ENCODE data around the gene CA11. TPM values are rescaled to one million over a fixed set of nuclear protein-coding genes. Genes with fewer than 3 reads are reported as not detected.

The CA11 gene
- total and polyA plus RNA-seq, 12 donors: 1.8 to 24.5 (median 3.8) TPM

DNA sequence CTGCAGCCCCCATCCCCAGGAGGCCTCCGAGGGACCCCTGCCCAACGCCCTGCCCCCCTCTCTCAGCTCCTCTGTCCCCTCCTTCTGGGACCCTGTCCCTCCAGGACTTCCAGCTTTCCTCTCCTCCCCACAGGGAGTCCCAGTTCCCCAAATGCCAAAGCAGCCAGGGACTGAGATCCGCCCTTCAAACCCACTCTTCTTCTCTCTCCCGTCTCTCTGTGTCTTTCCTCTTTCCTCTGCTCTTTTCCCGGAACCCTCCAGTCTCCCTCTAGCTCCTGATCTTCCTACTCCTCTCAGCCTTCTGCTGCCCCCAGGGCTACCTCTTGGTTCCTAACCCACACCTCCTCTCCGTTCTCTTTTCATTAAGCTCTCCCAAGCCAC lies 377 bp downstream of the CA11 start:
- Histone ChIP-seq H3K27ac (peak overlapping the region in 9 of 10 donors; percentile 71 to 88 (median 79)), H3K36me3 (no peaks in the 10 kb centered on the region), H3K27me3 (no peaks in the 10 kb centered on the region), H3K4me3 (peak overlapping the region; percentile 33 to 65 (median 58)), H3K9me3 (no peaks in the 10 kb centered on the region), H3K4me1 (peaks cover 0 to 26% (median 16%) of the 10 kb centered on the region in 9 donors)
- ATAC-seq (peak in 7 of 8 donors; percentile 2 to 25 (median 10)), DNase-seq (no peak)
- WGBS, 2 donors: 1 to 2% methylated on average over 6 of the region's 6 CpGs
- TF ChIP-seq, protein P1, sequence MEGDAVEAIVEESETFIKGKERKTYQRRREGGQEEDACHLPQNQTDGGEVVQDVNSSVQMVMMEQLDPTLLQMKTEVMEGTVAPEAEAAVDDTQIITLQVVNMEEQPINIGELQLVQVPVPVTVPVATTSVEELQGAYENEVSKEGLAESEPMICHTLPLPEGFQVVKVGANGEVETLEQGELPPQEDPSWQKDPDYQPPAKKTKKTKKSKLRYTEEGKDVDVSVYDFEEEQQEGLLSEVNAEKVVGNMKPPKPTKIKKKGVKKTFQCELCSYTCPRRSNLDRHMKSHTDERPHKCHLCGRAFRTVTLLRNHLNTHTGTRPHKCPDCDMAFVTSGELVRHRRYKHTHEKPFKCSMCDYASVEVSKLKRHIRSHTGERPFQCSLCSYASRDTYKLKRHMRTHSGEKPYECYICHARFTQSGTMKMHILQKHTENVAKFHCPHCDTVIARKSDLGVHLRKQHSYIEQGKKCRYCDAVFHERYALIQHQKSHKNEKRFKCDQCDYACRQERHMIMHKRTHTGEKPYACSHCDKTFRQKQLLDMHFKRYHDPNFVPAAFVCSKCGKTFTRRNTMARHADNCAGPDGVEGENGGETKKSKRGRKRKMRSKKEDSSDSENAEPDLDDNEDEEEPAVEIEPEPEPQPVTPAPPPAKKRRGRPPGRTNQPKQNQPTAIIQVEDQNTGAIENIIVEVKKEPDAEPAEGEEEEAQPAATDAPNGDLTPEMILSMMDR (IDR thresholded peaks at IDR 0.05): no peak
- intact Hi-C loops (cut with DNase I): loop anchor here in 8 of 10 donors (5.0 to 10.0 kb wide), 10 partner anchors 89 to 319 kb away; partner anchors contain the start of genes HSD17B14 (in 5 of the 8), FTL (in 2 of the 8), BAX (in 1 of the 8) and RASIP1 (in 1 of the 8)

DNA sequence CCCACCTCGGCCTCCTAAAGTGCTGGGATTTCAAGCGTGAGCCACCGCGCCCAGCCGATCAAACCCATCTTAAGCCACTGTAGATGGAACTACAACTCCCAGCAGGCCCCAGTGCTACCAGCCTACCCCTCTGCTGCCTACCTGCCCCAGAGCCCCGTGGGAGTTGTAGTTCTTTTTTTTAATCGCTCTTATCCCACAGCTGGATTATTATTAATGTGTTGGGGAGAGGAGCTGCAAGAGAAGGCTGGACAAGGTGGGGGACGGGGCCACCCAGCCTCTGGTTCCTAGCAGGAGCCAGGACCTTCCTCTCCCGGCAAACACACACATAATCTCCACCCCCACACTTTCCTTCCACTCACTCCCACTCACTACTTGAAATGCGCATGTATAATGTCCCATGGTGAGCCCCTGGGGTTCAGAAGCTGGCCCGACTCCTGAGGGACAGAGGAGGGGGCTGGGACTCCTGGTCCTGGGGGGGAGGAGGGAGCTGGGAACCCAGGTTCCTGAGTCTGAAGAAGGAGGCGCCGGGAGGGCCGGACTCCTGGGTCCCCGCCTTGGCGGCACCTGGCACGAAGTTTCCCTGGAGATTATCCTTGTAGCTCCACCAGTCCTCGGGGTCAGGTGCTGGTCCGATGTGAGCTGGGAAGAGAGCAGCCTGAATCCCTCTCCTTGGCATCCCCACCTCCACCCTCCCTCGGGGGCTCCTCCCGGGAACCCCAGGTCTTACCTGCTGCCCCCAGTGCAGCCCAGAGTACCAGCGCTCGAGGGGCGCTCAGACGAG lies 958 bp downstream of the CA11 start:
- intact Hi-C loops (cut with DNase I): loop anchor here in 8 of 10 donors (5.0 to 10.0 kb wide), 10 partner anchors 90 to 320 kb away; partner anchors contain the start of genes HSD17B14 (in 5 of the 8), FTL (in 2 of the 8), BAX (in 1 of the 8) and RASIP1 (in 1 of the 8)
- ATAC-seq (peak; percentile 64 to 81 (median 79)), DNase-seq (peak; percentile 68 to 85)
- H3K4me1 ChIP-seq: peaks cover 0 to 26% (median 16%) of the 10 kb centered on the region in 9 donors
- WGBS, 2 donors: 3% methylated on average over 25 of the region's 25 CpGs
- no peaks in the 10 kb centered on the region for H3K9me3 ChIP-seq
- H3K27ac ChIP-seq: peak overlapping the region in 9 of 10 donors; percentile 71 to 88 (median 79)
- TF ChIP-seq, protein P1 (IDR thresholded peaks at IDR 0.05): no peak
- H3K4me3 ChIP-seq: peak overlapping the region; percentile 33 to 65 (median 58)
- no peaks in the 10 kb centered on the region for H3K27me3 ChIP-seq
- no peaks in the 10 kb centered on the region for H3K36me3 ChIP-seq

DNA sequence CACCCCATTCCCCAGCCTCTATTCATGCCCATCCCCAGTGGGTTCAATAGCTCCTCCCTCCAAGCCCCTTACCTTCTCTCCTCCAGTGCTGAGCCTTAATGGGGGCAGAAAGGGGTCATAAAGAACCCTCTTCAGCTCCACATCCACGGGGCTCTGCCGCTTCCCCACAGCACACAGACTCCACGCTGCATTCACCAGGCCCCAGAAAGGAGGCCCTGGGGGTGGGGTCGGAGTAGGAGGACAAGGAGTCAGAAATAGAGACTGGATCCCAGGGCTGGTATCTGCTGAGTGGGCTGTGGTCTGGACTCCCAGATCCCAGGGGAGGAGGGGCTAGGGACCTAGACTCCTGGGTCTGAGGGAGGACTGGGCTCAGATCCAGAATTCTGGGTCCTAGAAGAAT lies 1.6 kb downstream of the CA11 start:
- Histone ChIP-seq H3K9me3 (no peaks in the 10 kb centered on the region), H3K27me3 (no peaks in the 10 kb centered on the region), H3K27ac (peak overlapping the region in 1 of 10 donors; percentile 88), H3K36me3 (no peaks in the 10 kb centered on the region), H3K4me1 (peaks cover 0 to 32% (median 16%) of the 10 kb centered on the region in 9 donors), H3K4me3 (peak overlapping the region in 4 of 10 donors; percentile 56 to 65 (median 60))
- no peak for ATAC-seq
- intact Hi-C loops (cut with DNase I): loop anchor here in 6 of 10 donors (10.0 kb wide), 5 partner anchors 90 to 320 kb away; partner anchors contain the start of genes FTL (in 2 of the 6), HSD17B14 (in 2 of the 6) and BAX (in 1 of the 6)
- no peak for DNase-seq
- TF ChIP-seq, protein P1 (IDR thresholded peaks at IDR 0.05): no peak
- 75 to 77% methylated on average over 4 of the region's 4 CpGs for WGBS, 2 donors

DNA sequence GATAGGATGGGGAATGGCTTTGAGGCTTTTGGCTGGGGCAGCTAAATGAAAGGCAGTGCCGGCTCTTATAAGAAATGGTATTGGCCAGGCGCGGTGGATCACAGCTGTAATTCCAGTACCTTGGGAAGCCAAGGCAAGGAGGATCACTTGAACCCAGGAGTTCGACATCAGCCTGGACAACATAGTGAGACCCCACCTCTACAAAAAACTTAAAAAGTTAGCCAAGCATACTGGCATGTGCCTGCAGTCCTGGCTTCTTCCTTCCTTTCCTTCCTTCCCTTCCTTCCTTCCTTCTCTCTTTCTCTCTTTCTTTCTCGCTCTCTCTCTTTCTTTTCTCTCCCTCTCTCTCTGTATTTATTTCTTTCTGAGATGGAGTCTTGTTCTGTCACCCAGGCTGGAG lies 3.1 kb downstream of the CA11 start:
- TF ChIP-seq, protein P1 (IDR thresholded peaks at IDR 0.05): no peak
- Histone ChIP-seq H3K4me1 (peaks cover 3 to 42% (median 24%) of the 10 kb centered on the region in 9 donors), H3K27me3 (no peaks in the 10 kb centered on the region), H3K36me3 (no peaks in the 10 kb centered on the region), H3K27ac (no peak overlapping the region), H3K9me3 (no peaks in the 10 kb centered on the region), H3K4me3 (no peak overlapping the region)
- DNase-seq (no peak), ATAC-seq (no peak)
- intact Hi-C loops (cut with DNase I): loop anchor here in 6 of 10 donors (10.0 kb wide), 5 partner anchors 92 to 322 kb away; partner anchors contain the start of genes FTL (in 2 of the 6), HSD17B14 (in 2 of the 6) and BAX (in 1 of the 6)
- 88 to 89% methylated on average over 5 of the region's 5 CpGs for whole genome bisulfite sequencing, 2 donors
